Measurements from ENCODE around the gene SHB.

SHB gene

GRCh38 chr9:37925786-37926736 is 143.0 kb downstream of the SHB start:
- DNase-seq = no peak

- no peak for DNase-seq
These were observed 144.0 kb downstream of the SHB start for GRCh38 chr9:37925006-37925405.

- DNase-seq = no peak
These were observed 144.5 kb downstream of the SHB start for GRCh38 chr9:37924538-37924937.

GRCh38 chr9:37923796-37924427 is 145.1 kb downstream of the SHB start:
- DNase-seq = no peak

GRCh38 chr9:37923118-37923795 is 145.8 kb downstream of the SHB start:
- no peak for DNase-seq

- DNase-seq = no peak
These were observed 146.5 kb downstream of the SHB start for GRCh38 chr9:37922363-37923117.

- no peak for DNase-seq
These were observed 147.3 kb downstream of the SHB start for GRCh38 chr9:37921546-37922300.

- DNase-seq = no peak
These were observed 147.9 kb downstream of the SHB start for GRCh38 chr9:37921168-37921510.

- no peak for DNase-seq
These were observed 148.4 kb downstream of the SHB start for GRCh38 chr9:37920471-37921167.

- no peak for DNase-seq
These were observed 149.1 kb downstream of the SHB start for GRCh38 chr9:37919956-37920335.

GRCh38 chr9:37919246-37919955 is 149.6 kb downstream of the SHB start:
- no peak for DNase-seq

- no peak for DNase-seq
These were observed 150.3 kb downstream of the SHB start for GRCh38 chr9:37918665-37919170.

- no peak for DNase-seq
These were observed 151.0 kb downstream of the SHB start for GRCh38 chr9:37917801-37918664.

GRCh38 chr9:37917313-37917731 is 151.7 kb downstream of the SHB start:
- DNase-seq = no peak

GRCh38 chr9:37916471-37917312 is 152.3 kb downstream of the SHB start:
- DNase-seq = no peak

GRCh38 chr9:37915911-37916470 is 153.0 kb downstream of the SHB start:
- DNase-seq = no peak

GRCh38 chr9:37914701-37915358 is 154.2 kb downstream of the SHB start:
- no peak for DNase-seq

- DNase-seq = no peak
These were observed 154.9 kb downstream of the SHB start for GRCh38 chr9:37914154-37914551.

Data from NCI-H1048 (cell line).